Activated CD4-positive, alpha-beta memory T cell treated with anti-CD3 and anti-CD28 coated beads, Interleukin-2, amount 10 ng/mL, durations not matched to agents 7 days and 5 days (primary cell): Measurements from ENCODE around the gene ANKUB1. TPM values are rescaled to one million over a fixed set of nuclear protein-coding genes. Genes with fewer than 3 reads are reported as not detected.

ENCODE experiments used
- CTCF ChIA-PET: fragments of 350-600 bp; sonication (Branson Sonifier 250); formaldehyde crosslinking; loops from one replicate; lab custom pipeline; 2021; ENCODE audit warnings: antibody characterized with exemption, inconsistent platforms; lab: Charles Lee
- POLR2A ChIA-PET: fragments of 350-600 bp; sonication (Branson Sonifier 250); formaldehyde crosslinking; loops from one replicate; lab custom pipeline; 2021; ENCODE audit warnings: antibody characterized with exemption; lab: Charles Lee
- DNase-seq: peaks from one replicate; pipeline ENCODE4 v3.0.0-alpha.2; 2020
- H3K27ac Mint-ChIP-seq: one replicate; pipeline ENCODE4 v1.8.0; 2021; ENCODE audit warnings: mild to moderate bottlenecking, mixed read lengths
- H3K27me3 Mint-ChIP-seq: one replicate; pipeline ENCODE4 v1.8.0; 2021; ENCODE audit warnings: mixed read lengths
- H3K36me3 Mint-ChIP-seq: one replicate; pipeline ENCODE4 v1.8.0; 2021; ENCODE audit warnings: low read depth, mixed read lengths
- H3K4me1 Mint-ChIP-seq: one replicate; pipeline ENCODE4 v1.8.0; 2021; ENCODE audit warnings: mixed read lengths
- H3K4me3 Mint-ChIP-seq: one replicate; pipeline ENCODE4 v1.8.0; 2021; ENCODE audit warnings: mild to moderate bottlenecking, mixed read lengths
- H3K9me3 Mint-ChIP-seq: one replicate; pipeline ENCODE4 v1.8.0; 2021; ENCODE audit warnings: mixed read lengths
- total RNA-seq, 2 experiments: library from RNA; stranded (reverse); gene quantifications; one replicate each; pipeline ENCODE4 v1.2.3, GENCODE V29; 2021

Gene ANKUB1
- total RNA-seq, 2 experiments from 2014 or later: not detected

DNA sequence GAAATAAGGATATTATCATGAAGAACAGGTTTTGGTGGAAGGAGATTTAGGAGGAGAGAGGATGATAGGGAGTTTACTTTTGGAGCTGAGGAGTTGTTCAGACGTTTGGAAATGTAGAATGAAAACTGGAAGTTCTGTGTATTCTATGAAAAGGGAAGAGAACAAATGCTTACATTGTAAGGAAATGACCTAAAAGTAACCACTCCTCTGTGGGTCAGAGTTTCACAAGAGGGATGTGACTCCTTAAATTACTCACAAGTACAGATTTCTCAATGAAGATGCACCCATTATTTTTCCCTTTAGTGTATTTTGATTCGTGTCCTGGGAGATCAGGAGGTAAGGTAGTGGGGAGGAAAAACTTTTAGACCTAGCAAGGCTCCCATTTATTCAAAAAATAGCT, 24.6 kb upstream of the ANKUB1 start:
- peaks cover 58% of the 10 kb centered on the region for H3K4me1 Mint-ChIP-seq
- H3K36me3 Mint-ChIP-seq: peaks cover 41% of the 10 kb centered on the region
- H3K4me3 Mint-ChIP-seq: no peak overlapping the region
- no peaks in the 10 kb centered on the region for H3K27me3 Mint-ChIP-seq
- no peak for DNase-seq
- ChIA-PET CTCF (interaction anchor here (1.3 kb wide), 1 partner anchor 63 kb away, joined by 4 read pairs; no protein-coding TSS in a partner anchor), POLR2A (no interaction called here)
- peaks cover 10% of the 10 kb centered on the region for H3K9me3 Mint-ChIP-seq
- H3K27ac Mint-ChIP-seq: no peak overlapping the region

DNA sequence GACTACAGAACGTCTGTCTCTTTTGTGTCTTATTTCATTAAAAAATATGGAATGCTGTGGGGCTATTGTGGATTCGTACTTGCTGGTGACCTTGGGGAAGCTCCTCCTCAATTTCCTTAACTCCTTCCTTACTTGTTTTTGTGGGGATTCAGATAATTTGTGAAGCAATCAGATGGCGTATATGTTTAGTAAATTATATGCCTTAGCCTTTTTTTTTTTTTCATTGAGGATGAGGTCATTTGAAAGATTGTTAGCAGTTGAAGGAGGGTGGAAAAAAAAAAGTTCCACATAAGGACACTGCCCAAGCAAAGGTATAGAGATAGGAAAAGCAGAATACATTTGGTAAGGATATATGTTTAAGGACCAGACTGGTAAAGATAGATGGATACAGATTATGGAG, 24.0 kb upstream of the ANKUB1 start:
- ChIA-PET CTCF (interaction anchor here (0.7 to 1.3 kb wide), 2 partner anchors 63 to 78 kb away, joined by 4 read pairs; no protein-coding TSS in a partner anchor), POLR2A (no interaction called here)
- H3K27me3 Mint-ChIP-seq: no peaks in the 10 kb centered on the region
- DNase-seq: no peak
- H3K4me3 Mint-ChIP-seq: no peak overlapping the region
- H3K27ac Mint-ChIP-seq: no peak overlapping the region
- peaks cover 60% of the 10 kb centered on the region for H3K4me1 Mint-ChIP-seq
- H3K9me3 Mint-ChIP-seq: peaks cover 6% of the 10 kb centered on the region
- peaks cover 34% of the 10 kb centered on the region for H3K36me3 Mint-ChIP-seq

DNA sequence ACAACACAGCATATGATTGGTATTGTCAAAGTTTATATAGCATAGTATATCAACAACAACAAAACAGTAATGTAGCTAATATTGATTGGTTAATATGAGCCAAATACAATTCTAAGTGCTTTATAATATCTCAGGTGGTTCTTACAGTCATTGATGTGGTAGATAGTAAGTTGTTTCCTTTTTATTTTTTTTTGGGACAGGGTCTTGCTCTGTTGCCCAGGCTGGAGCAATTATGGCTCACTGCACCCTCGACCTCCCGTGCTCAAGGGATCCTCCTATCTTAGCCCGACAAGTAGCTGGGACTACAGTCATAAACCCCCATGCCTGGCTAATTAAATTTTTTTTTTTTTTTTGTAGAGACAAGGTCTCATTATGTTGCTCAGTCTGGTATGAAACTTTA, 23.4 kb upstream of the ANKUB1 start:
- CTCF ChIA-PET: interaction anchor here (0.7 kb wide), 1 partner anchor 77 kb away, joined by 4 read pairs; no protein-coding TSS in a partner anchor
- peaks cover 60% of the 10 kb centered on the region for H3K4me1 Mint-ChIP-seq

DNA sequence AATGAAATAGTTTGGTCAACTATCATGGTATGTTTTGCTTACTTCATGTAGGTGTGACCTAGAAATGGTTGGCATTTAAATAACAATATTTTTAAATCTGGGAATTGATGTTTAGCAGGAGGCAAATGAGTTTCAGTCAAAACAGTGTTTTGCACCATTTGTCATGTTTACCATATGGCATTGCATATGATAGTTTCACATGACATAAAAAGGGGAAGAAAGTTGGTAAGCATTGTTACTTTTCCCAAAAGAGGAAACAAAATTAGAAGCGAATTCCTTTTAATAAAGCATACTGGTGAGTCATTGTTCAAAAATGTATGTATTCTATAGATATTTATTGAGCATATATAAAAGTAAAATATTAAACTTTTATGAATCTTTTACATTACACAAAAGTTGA, 23.0 kb upstream of the ANKUB1 start:
- peaks cover 6% of the 10 kb centered on the region for H3K9me3 Mint-ChIP-seq
- ChIA-PET CTCF (interaction anchor here (2.2 kb wide), 1 partner anchor 44 kb away, joined by 13 read pairs; no protein-coding TSS in a partner anchor), POLR2A (interaction anchor here (3.2 kb wide), 1 partner anchor 63 kb away, joined by 22 read pairs; the partner anchor contains the start of gene COMMD2)
- H3K27ac Mint-ChIP-seq: no peak overlapping the region
- H3K27me3 Mint-ChIP-seq: no peaks in the 10 kb centered on the region
- no peak for DNase-seq
- no peak overlapping the region for H3K4me3 Mint-ChIP-seq
- peaks cover 32% of the 10 kb centered on the region for H3K36me3 Mint-ChIP-seq
- peaks cover 60% of the 10 kb centered on the region for H3K4me1 Mint-ChIP-seq

More for the DNA sequence above, 23.4 kb upstream of the ANKUB1 start:
- peaks cover 6% of the 10 kb centered on the region for H3K9me3 Mint-ChIP-seq
- H3K36me3 Mint-ChIP-seq: peaks cover 33% of the 10 kb centered on the region
- H3K27me3 Mint-ChIP-seq: no peaks in the 10 kb centered on the region
- H3K4me3 Mint-ChIP-seq: no peak overlapping the region
- POLR2A ChIA-PET: no interaction called here
- no peak for DNase-seq
- no peak overlapping the region for H3K27ac Mint-ChIP-seq

DNA sequence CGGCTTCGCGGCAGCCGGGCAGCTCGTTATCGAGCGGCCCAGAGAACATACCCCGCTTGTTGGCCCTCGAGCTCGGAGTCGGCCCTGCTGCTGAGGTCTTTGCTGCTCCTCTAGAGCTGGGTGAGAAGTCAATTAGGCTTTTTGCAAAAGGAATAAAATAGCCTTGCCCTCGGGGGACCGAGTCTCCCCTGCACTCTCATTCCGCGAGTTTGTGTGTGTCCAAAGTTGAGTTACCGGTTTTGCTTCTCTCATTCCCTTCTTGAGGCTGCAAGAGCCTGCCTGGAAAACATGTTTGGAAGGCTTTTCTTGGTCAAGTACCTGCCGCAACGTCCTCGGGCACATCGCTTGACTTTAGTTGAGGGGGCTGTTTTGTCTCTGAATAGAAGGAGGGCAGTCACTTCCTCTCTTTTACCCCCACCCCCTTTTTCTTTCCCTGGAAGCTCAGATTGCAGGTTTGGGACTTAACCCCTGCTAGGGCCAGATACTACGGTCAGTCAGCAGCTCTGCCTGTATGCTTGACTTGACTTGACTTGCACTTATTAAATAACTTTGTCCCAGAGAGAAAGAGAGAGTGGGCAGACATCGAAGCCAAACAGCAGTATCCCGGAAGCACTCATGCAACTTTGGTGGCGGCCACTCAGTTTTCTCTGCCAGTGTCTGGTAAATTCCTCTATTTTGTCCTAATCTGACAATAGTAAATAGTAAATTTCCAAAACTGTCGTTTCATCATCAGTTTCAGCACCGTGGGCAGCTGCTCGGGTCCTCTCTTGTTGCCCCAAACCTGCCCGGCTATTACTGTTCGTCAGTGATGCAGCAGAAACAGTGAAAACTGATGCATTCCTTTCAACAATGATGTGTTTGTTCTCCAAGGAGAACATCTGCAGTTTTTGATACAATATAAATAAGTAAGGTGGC, 21.3 kb upstream of the ANKUB1 start:
- ChIA-PET CTCF (interaction anchor here (0.6 to 2.2 kb wide), 5 partner anchors 43 to 533 kb away, joined by 3 to 13 read pairs (median 4); partner anchors contain the start of gene COMMD2), POLR2A (interaction anchor here (1.0 to 3.2 kb wide), 5 partner anchors 9 to 599 kb away, joined by 3 to 22 read pairs (median 3); partner anchors contain the start of gene COMMD2)
- H3K27me3 Mint-ChIP-seq: peaks cover 5% of the 10 kb centered on the region
- peaks cover 30% of the 10 kb centered on the region for H3K36me3 Mint-ChIP-seq
- H3K9me3 Mint-ChIP-seq: peaks cover 6% of the 10 kb centered on the region
- H3K27ac Mint-ChIP-seq: peak overlapping the region; percentile 99
- H3K4me3 Mint-ChIP-seq: peak overlapping the region; percentile 97
- peak; percentile 29 for DNase-seq
- H3K4me1 Mint-ChIP-seq: peaks cover 50% of the 10 kb centered on the region

DNA sequence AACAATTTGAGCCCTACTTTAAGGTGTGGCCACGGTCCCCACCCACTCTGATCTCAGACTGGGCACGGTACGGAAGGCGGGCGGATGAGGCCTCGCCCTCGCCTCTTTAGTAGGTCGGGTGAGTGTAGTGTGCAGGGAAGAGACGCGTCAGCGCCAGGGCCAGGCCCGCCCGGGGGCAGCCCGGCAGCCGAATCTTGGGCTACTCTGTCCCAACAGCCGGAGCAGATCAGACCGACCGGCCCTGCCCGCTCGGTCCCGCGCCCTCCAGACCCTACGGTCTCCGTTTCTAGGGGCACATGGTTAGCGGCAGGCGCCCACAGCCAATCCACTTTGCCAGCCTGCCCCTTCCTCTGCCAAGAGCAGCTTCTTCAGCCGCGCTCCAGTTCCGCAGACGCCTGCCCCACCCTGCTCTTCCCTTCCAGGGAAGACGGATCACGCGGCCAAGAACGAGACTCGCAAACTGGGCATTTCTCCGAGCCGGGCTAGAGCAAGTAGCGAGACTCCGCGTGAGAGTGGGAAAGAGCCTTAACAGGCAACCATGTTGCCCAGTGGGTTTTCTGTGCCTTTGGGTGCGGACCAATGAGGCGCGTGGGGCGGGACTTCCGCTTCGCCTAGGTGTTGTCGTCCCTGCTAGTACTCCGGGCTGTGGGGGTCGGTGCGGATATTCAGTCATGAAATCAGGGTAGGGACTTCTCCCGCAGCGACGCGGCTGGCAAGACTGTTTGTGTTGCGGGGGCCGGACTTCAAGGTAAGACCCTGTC, 20.4 kb upstream of the ANKUB1 start, which contains the start of gene RNF13:
Gene RNF13, plus strand, starts transcription at position 610 of the 761 bp plus-strand sequence. CDS start 32,812 bp downstream, outside the sequence.
- peak within 1 kb of the TSS; percentile 97 for H3K4me3 Mint-ChIP-seq
- H3K9me3 Mint-ChIP-seq: peaks cover 3% of the 10 kb centered on the region
- CTCF ChIA-PET: interaction anchor here (1.4 to 2.2 kb wide), 3 partner anchors 42 to 371 kb away, joined by 3 to 13 read pairs (median 5); partner anchors contain the start of gene COMMD2
- H3K27ac Mint-ChIP-seq: peak within 1 kb of the TSS; percentile 99
- peak; percentile 92 for DNase-seq
- POLR2A ChIA-PET: interaction anchor here (1.0 to 3.2 kb wide), 5 partner anchors 10 to 600 kb away, joined by 3 to 22 read pairs (median 3); partner anchors contain the start of gene COMMD2
- peaks cover 24% of the 10 kb centered on the region for H3K36me3 Mint-ChIP-seq
- H3K4me1 Mint-ChIP-seq: peaks cover 48% of the 10 kb centered on the region
- H3K27me3 Mint-ChIP-seq: peaks cover 9% of the 10 kb centered on the region

DNA sequence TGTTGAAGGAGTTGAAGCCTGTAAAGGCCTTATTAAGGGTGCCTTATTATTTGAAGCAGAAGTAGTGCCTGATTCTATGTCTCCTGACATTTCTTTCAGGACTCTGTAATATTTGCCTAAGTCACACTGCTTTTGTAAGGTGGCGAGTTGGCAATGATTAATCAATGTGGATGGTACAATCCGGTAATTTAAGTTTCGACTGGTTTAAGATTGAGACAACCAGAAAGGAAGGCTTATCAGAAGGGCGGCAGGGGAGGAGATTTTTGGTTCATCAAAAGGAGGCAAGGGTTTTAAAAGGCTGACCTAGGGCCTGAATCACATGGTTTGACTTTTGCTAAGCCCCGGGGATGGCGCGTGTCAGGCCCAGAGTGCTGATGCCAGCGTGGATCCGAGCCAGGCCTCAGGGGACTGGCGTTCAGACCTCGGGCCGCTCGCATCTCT, 19.8 kb upstream of the ANKUB1 start:
- peaks cover 24% of the 10 kb centered on the region for H3K36me3 Mint-ChIP-seq
- H3K9me3 Mint-ChIP-seq: peaks cover 3% of the 10 kb centered on the region
- ChIA-PET POLR2A (interaction anchor here (3.2 kb wide), 1 partner anchor 60 kb away, joined by 22 read pairs; the partner anchor contains the start of gene COMMD2), CTCF (no interaction called here)
- DNase-seq: no peak
- H3K4me1 Mint-ChIP-seq: peaks cover 42% of the 10 kb centered on the region
- H3K4me3 Mint-ChIP-seq: peak overlapping the region; percentile 97
- peak overlapping the region; percentile 99 for H3K27ac Mint-ChIP-seq
- H3K27me3 Mint-ChIP-seq: peaks cover 10% of the 10 kb centered on the region

DNA sequence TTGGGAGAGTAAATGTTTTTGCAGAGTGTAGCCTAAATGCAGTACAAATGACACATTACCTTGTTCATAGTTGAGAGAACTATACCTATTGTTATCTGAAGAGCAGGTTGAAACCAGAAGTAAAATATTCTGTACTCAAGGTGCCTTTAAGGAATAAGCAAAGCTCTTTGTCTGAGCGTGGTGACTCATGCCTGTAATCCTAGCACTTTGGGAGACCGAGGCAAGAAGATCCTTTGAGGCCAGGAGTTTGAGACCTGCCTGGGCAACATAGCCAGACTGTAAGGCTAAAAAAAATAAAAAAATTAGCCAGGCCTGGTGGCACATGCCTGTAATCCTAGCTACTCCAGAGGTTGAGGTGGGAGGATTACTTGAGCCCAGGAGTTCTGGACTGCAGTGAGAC, 18.5 kb upstream of the ANKUB1 start:
- H3K4me1 Mint-ChIP-seq: peaks cover 32% of the 10 kb centered on the region
- CTCF ChIA-PET: interaction anchor here (0.6 kb wide), 1 partner anchor 566 kb away, joined by 3 read pairs; no protein-coding TSS in a partner anchor
- peaks cover 22% of the 10 kb centered on the region for H3K27me3 Mint-ChIP-seq
- no peak overlapping the region for H3K27ac Mint-ChIP-seq
- POLR2A ChIA-PET: no interaction called here
- H3K9me3 Mint-ChIP-seq: no peaks in the 10 kb centered on the region
- H3K36me3 Mint-ChIP-seq: peaks cover 15% of the 10 kb centered on the region
- no peak overlapping the region for H3K4me3 Mint-ChIP-seq
- no peak for DNase-seq

DNA sequence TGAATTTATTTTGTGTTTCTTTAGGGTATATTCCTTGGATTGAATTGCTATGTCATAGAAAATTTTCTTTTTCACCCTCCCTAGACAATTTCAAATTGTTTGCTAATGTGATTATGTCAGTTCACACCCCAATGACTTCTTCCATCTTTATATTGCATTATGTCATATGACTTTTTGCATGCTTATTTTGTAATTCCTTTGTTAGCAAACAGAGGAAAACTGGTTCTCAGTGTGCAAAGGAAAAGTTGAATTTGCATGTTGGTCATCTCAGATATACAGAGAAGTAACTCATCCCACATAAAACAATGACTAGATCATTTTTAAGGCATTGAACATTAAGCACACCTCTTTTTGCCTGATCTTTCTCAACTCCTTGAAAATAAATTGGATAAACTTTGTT, 17.3 kb upstream of the ANKUB1 start:
- no peak for DNase-seq
- H3K27ac Mint-ChIP-seq: no peak overlapping the region
- no peak overlapping the region for H3K4me3 Mint-ChIP-seq
- H3K9me3 Mint-ChIP-seq: no peaks in the 10 kb centered on the region
- H3K36me3 Mint-ChIP-seq: peaks cover 12% of the 10 kb centered on the region
- H3K4me1 Mint-ChIP-seq: peaks cover 22% of the 10 kb centered on the region
- H3K27me3 Mint-ChIP-seq: peaks cover 32% of the 10 kb centered on the region
- ChIA-PET CTCF (interaction anchor here (1.9 to 2.7 kb wide), 4 partner anchors 10 to 240 kb away, joined by 7 to 32 read pairs (median 16); partner anchors contain the start of gene COMMD2), POLR2A (no interaction called here)

DNA sequence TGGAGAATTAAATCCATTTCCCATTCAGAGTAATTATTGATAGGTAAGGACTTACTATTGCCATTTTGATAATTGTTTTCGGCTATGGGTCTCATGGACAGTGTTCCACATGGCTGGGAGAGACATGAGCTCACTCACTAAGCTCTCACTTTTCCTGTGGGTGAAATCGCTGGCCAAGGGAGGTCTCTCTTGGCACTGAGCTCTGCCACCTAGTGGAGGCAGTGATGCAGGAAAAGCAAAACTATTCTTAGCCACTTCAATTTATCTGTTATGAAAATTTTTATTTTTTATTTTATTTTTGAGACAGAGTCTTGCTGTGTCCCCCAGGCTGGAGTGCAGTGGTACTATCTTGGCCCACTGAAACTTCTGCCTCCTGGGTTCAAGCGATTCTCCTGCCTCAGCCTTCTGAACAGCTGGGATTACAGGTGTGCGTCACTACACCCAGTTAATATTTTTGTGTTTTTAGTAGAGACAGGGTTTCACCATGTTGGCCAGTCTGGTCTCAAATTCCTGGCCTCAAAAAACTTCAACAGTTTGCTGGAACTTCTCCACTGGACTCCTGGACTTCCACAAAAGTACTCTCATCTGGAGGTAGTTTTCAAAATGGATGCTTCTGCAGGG, 16.0 kb upstream of the ANKUB1 start:
- DNase-seq: peak; percentile 59
- Mint-ChIP-seq H3K27me3 (peaks cover 32% of the 10 kb centered on the region), H3K36me3 (peaks cover 3% of the 10 kb centered on the region), H3K27ac (no peak overlapping the region), H3K4me1 (peaks cover 14% of the 10 kb centered on the region), H3K4me3 (no peak overlapping the region), H3K9me3 (no peaks in the 10 kb centered on the region)
- ChIA-PET POLR2A (interaction anchor here (2.2 kb wide), 1 partner anchor 56 kb away, joined by 9 read pairs; the partner anchor contains the start of gene COMMD2), CTCF (interaction anchor here (0.6 to 2.7 kb wide), 42 partner anchors 10 to 322 kb away, joined by 3 to 32 read pairs (median 4); partner anchors contain the start of gene COMMD2)

DNA sequence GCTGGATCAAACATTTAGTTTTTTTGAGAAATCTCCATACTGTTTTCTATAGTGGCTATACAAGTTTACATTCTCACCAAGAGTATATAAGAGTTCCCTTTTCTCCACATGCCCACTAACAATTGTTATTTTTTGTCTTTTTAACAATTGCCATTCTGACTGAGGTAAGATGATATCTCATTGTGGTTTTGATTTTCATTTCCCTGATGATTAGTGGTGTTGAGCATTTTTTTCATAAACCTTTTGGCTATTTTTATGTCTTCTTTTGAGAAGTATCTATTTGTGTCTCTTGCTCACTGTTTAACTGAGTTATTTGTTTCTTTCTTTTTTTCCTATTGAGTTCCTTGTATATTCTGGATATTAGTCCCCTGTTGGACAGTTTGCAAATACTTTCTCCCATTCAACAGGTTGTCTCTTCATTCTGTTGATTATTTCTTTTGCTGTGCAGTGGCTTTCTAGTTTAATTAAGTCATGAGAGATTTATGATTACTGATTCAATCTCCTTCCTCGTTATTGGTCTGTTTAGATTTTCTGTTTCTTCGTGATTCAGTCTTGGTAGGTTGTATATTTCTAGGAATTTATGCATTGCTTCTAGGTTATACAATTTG, 13.9 kb upstream of the ANKUB1 start:
- no peaks in the 10 kb centered on the region for H3K36me3 Mint-ChIP-seq
- no peaks in the 10 kb centered on the region for H3K9me3 Mint-ChIP-seq
- ChIA-PET CTCF (no interaction called here), POLR2A (no interaction called here)
- DNase-seq: no peak
- H3K27me3 Mint-ChIP-seq: peaks cover 35% of the 10 kb centered on the region
- no peak overlapping the region for H3K4me3 Mint-ChIP-seq
- H3K4me1 Mint-ChIP-seq: peaks cover 8% of the 10 kb centered on the region
- H3K27ac Mint-ChIP-seq: no peak overlapping the region
